SJCRH30 (cell line): Measurements from ENCODE around the gene WDR72. TPM values are rescaled to one million over a fixed set of nuclear protein-coding genes. Genes with fewer than 3 reads are reported as not detected.

ENCODE experiments used
- DNase-seq, 2 experiments: peaks; one replicate each; pipeline ENCODE4 v3.0.0-alpha.2; 2015 to 2020
- H3K27ac ChIP-seq: fragments of 250-450 bp; sonication (Bioruptor Pico); 2 replicates; pipeline ENCODE4 v1.5.1; 2020; ENCODE audit warnings: mild to moderate bottlenecking, moderate library complexity
- H3K27me3 ChIP-seq: fragments of 250-450 bp; sonication (Bioruptor Pico); 2 replicates; pipeline ENCODE4 v1.5.1; 2020; ENCODE audit warnings: mild to moderate bottlenecking, moderate library complexity
- H3K36me3 ChIP-seq: fragments of 250-450 bp; sonication (Bioruptor Pico); 2 replicates; pipeline ENCODE4 v1.5.1; 2020; ENCODE audit warnings: mild to moderate bottlenecking, moderate library complexity
- H3K4me1 ChIP-seq: fragments of 250-450 bp; sonication (Bioruptor Pico); 2 replicates; pipeline ENCODE4 v1.5.1; 2020; ENCODE audit warnings: mild to moderate bottlenecking, moderate library complexity
- H3K4me3 ChIP-seq: fragments of 250-450 bp; sonication (Bioruptor Pico); 2 replicates; pipeline ENCODE4 v1.5.1; 2020; ENCODE audit warnings: mild to moderate bottlenecking, moderate library complexity
- H3K9me3 ChIP-seq: fragments of 250-450 bp; sonication (Bioruptor Pico); replicated peaks from 2 replicates; pipeline ENCODE4 v1.5.1; 2020; ENCODE audit warnings: mild to moderate bottlenecking, moderate library complexity
- total RNA-seq: library from RNA; depleted of rRNA; stranded (reverse); fragments of >200 nt; shearing (Covaris generic); gene quantifications from 2 replicates; pipeline ENCODE4 v1.2.3, GENCODE V29; 2014

The WDR72 gene
- total RNA-seq, 1 experiment from 2014 or later, result not detected

GRCh38 chr15:53588773-53589172, 170.7 kb downstream of the WDR72 start:
- DNase-seq, result no peak

GRCh38 chr15:53586799-53587198, 172.7 kb downstream of the WDR72 start:
- H3K36me3 ChIP-seq, result no peaks in the 10 kb centered on the region
- H3K4me3 ChIP-seq, result no peak overlapping the region
- peak; percentile 9 to 65 for DNase-seq
- H3K9me3 ChIP-seq, result no peaks in the 10 kb centered on the region
- no peaks in the 10 kb centered on the region for H3K4me1 ChIP-seq
- no peak overlapping the region for H3K27ac ChIP-seq
- peaks cover 4% of the 10 kb centered on the region; the same call in 1 of the 2 replicates for H3K27me3 ChIP-seq

More at GRCh38 chr15:53588773-53589172, 170.7 kb downstream of the WDR72 start:
- Histone ChIP-seq H3K4me1 (no peaks in the 10 kb centered on the region), H3K9me3 (no peaks in the 10 kb centered on the region), H3K36me3 (no peaks in the 10 kb centered on the region), H3K27ac (no peak overlapping the region), H3K27me3 (peaks cover 4% of the 10 kb centered on the region; the same call in 1 of the 2 replicates), H3K4me3 (no peak overlapping the region)

- Histone ChIP-seq H3K27me3 (no peaks in the 10 kb centered on the region; the same call in 1 of the 2 replicates), H3K36me3 (no peaks in the 10 kb centered on the region)
Measured at GRCh38 chr15:53581513-53581912, 177.9 kb downstream of the WDR72 start.

GRCh38 chr15:53580366-53580765, 179.1 kb downstream of the WDR72 start:
- no peaks in the 10 kb centered on the region for H3K9me3 ChIP-seq
- DNase-seq, result no peak
- H3K4me3 ChIP-seq, result no peak overlapping the region
- H3K27ac ChIP-seq, result no peak overlapping the region
- no peaks in the 10 kb centered on the region for H3K4me1 ChIP-seq
- H3K27me3 ChIP-seq, result no peaks in the 10 kb centered on the region
- no peaks in the 10 kb centered on the region for H3K36me3 ChIP-seq

More at GRCh38 chr15:53581513-53581912, 177.9 kb downstream of the WDR72 start:
- no peak overlapping the region for H3K4me3 ChIP-seq
- H3K9me3 ChIP-seq, result no peaks in the 10 kb centered on the region
- H3K4me1 ChIP-seq, result no peaks in the 10 kb centered on the region
- no peak for DNase-seq
- no peak overlapping the region for H3K27ac ChIP-seq

GRCh38 chr15:53576841-53577240, 182.6 kb downstream of the WDR72 start:
- H3K4me3 ChIP-seq, result no peak overlapping the region
- no peaks in the 10 kb centered on the region for H3K4me1 ChIP-seq
- H3K9me3 ChIP-seq, result no peaks in the 10 kb centered on the region
- no peak overlapping the region for H3K27ac ChIP-seq
- no peaks in the 10 kb centered on the region for H3K27me3 ChIP-seq
- H3K36me3 ChIP-seq, result no peaks in the 10 kb centered on the region
- no peak for DNase-seq

GRCh38 chr15:53573091-53573490, 186.4 kb downstream of the WDR72 start:
- no peaks in the 10 kb centered on the region for H3K4me1 ChIP-seq
- no peak overlapping the region for H3K4me3 ChIP-seq
- DNase-seq, result no peak
- H3K36me3 ChIP-seq, result no peaks in the 10 kb centered on the region
- no peak overlapping the region for H3K27ac ChIP-seq
- no peaks in the 10 kb centered on the region for H3K27me3 ChIP-seq
- H3K9me3 ChIP-seq, result no peaks in the 10 kb centered on the region

- Histone ChIP-seq H3K36me3 (no peaks in the 10 kb centered on the region), H3K9me3 (no peaks in the 10 kb centered on the region), H3K4me1 (no peaks in the 10 kb centered on the region), H3K27ac (no peak overlapping the region), H3K4me3 (no peak overlapping the region), H3K27me3 (no peaks in the 10 kb centered on the region; the same call in 1 of the 2 replicates)
- no peak for DNase-seq
Measured at GRCh38 chr15:53569751-53570480, 189.5 kb downstream of the WDR72 start.

- no peaks in the 10 kb centered on the region; the same call in 1 of the 2 replicates for H3K27me3 ChIP-seq
- H3K4me1 ChIP-seq, result no peaks in the 10 kb centered on the region
- H3K4me3 ChIP-seq, result no peak overlapping the region
- H3K36me3 ChIP-seq, result no peaks in the 10 kb centered on the region
- no peaks in the 10 kb centered on the region for H3K9me3 ChIP-seq
- H3K27ac ChIP-seq, result no peak overlapping the region
- no peak for DNase-seq
Measured at GRCh38 chr15:53566912-53567311, 192.6 kb downstream of the WDR72 start.

GRCh38 chr15:53565721-53566120, 193.7 kb downstream of the WDR72 start:
- Histone ChIP-seq H3K4me3 (no peak overlapping the region), H3K9me3 (no peaks in the 10 kb centered on the region), H3K36me3 (no peaks in the 10 kb centered on the region), H3K27ac (no peak overlapping the region), H3K4me1 (no peaks in the 10 kb centered on the region), H3K27me3 (no peaks in the 10 kb centered on the region; the same call in 1 of the 2 replicates)
- no peak for DNase-seq

- no peaks in the 10 kb centered on the region; the same call in 1 of the 2 replicates for H3K27me3 ChIP-seq
- no peaks in the 10 kb centered on the region for H3K9me3 ChIP-seq
- DNase-seq, result no peak
- no peaks in the 10 kb centered on the region for H3K36me3 ChIP-seq
- H3K4me1 ChIP-seq, result no peaks in the 10 kb centered on the region
- no peak overlapping the region for H3K27ac ChIP-seq
- no peak overlapping the region for H3K4me3 ChIP-seq
Measured at GRCh38 chr15:53564647-53565046, 194.8 kb downstream of the WDR72 start.

GRCh38 chr15:53563627-53564026, 195.8 kb downstream of the WDR72 start:
- no peaks in the 10 kb centered on the region; the same call in 1 of the 2 replicates for H3K27me3 ChIP-seq
- no peaks in the 10 kb centered on the region for H3K9me3 ChIP-seq
- H3K36me3 ChIP-seq, result no peaks in the 10 kb centered on the region
- no peak for DNase-seq
- H3K27ac ChIP-seq, result no peak overlapping the region
- no peaks in the 10 kb centered on the region for H3K4me1 ChIP-seq
- no peak overlapping the region for H3K4me3 ChIP-seq

GRCh38 chr15:53559364-53560277, 199.8 kb downstream of the WDR72 start:
- DNase-seq, result no peak
- H3K36me3 ChIP-seq, result no peaks in the 10 kb centered on the region
- no peaks in the 10 kb centered on the region for H3K27me3 ChIP-seq
- no peaks in the 10 kb centered on the region for H3K4me1 ChIP-seq
- H3K4me3 ChIP-seq, result no peak overlapping the region
- no peak overlapping the region for H3K27ac ChIP-seq
- H3K9me3 ChIP-seq, result no peaks in the 10 kb centered on the region

GRCh38 chr15:53558384-53558783, 201.1 kb downstream of the WDR72 start:
- H3K4me3 ChIP-seq, result no peak overlapping the region
- H3K9me3 ChIP-seq, result no peaks in the 10 kb centered on the region
- no peak overlapping the region for H3K27ac ChIP-seq
- no peaks in the 10 kb centered on the region for H3K4me1 ChIP-seq
- no peaks in the 10 kb centered on the region for H3K27me3 ChIP-seq
- no peak for DNase-seq
- no peaks in the 10 kb centered on the region for H3K36me3 ChIP-seq

- H3K4me3 ChIP-seq, result no peak overlapping the region
- H3K27ac ChIP-seq, result no peak overlapping the region
- H3K27me3 ChIP-seq, result no peaks in the 10 kb centered on the region
- H3K4me1 ChIP-seq, result no peaks in the 10 kb centered on the region
- no peaks in the 10 kb centered on the region for H3K9me3 ChIP-seq
- no peaks in the 10 kb centered on the region for H3K36me3 ChIP-seq
- DNase-seq, result no peak
Measured at GRCh38 chr15:53555226-53555625, 204.2 kb downstream of the WDR72 start.

- Histone ChIP-seq H3K9me3 (no peaks in the 10 kb centered on the region), H3K4me1 (no peaks in the 10 kb centered on the region)
- DNase-seq, result no peak
Measured at GRCh38 chr15:53549697-53550305, 209.7 kb downstream of the WDR72 start.

More at GRCh38 chr15:53549697-53550305, 209.7 kb downstream of the WDR72 start:
- no peak overlapping the region for H3K27ac ChIP-seq
- no peak overlapping the region for H3K4me3 ChIP-seq
- no peaks in the 10 kb centered on the region for H3K27me3 ChIP-seq
- no peaks in the 10 kb centered on the region for H3K36me3 ChIP-seq
